Endodermal cell (in vitro differentiated cells): Measurements from ENCODE around the gene SLC25A31. TPM values are rescaled to one million over a fixed set of nuclear protein-coding genes. Genes with fewer than 3 reads are reported as not detected.

Experiments used
- DNase-seq: peaks from one replicate; pipeline ENCODE4 v3.0.0-alpha.2; 2017
- H3K27ac ChIP-seq: 2 replicates; pipeline ENCODE4 v1.5.1; 2013; ENCODE audit warnings: mild to moderate bottlenecking, low read depth, low read length, moderate library complexity
- H3K27me3 ChIP-seq: 2 replicates; pipeline ENCODE4 v1.6.1; 2013; ENCODE audit warnings: mild to moderate bottlenecking, low read length, moderate library complexity; ENCODE audit not compliant: insufficient read depth, control insufficient read depth, poor library complexity, severe bottlenecking
- H3K36me3 ChIP-seq: 2 replicates; pipeline ENCODE4 v1.7.0; 2013; ENCODE audit warnings: mild to moderate bottlenecking, low read length, moderate library complexity; ENCODE audit not compliant: control insufficient read depth, insufficient read depth
- H3K4me1 ChIP-seq: one replicate; pipeline ENCODE4 v1.7.0; 2013; ENCODE audit warnings: low read length; ENCODE audit not compliant: control insufficient read depth, insufficient read depth
- H3K4me3 ChIP-seq: 2 replicates; pipeline ENCODE4 v1.5.1; 2013; ENCODE audit warnings: mild to moderate bottlenecking, low read length, moderate library complexity
- H3K9ac ChIP-seq: 2 replicates; pipeline ENCODE4 v1.6.1; 2013; ENCODE audit warnings: mild to moderate bottlenecking, low read length, moderate library complexity; ENCODE audit not compliant: poor library complexity, severe bottlenecking; ENCODE audit errors: extremely low read depth
- H3K9me3 ChIP-seq: 2 replicates; pipeline ENCODE4 v1.6.1; 2013; ENCODE audit warnings: mild to moderate bottlenecking, low read length, moderate library complexity; ENCODE audit not compliant: control insufficient read depth
- H3K27ac Mint-ChIP-seq: 2 replicates; pipeline ENCODE4 v1.8.0; 2020; ENCODE audit warnings: mixed read lengths
- H3K27me3 Mint-ChIP-seq: 2 replicates; pipeline ENCODE4 v1.8.0; 2021; ENCODE audit warnings: mild to moderate bottlenecking, mixed read lengths; ENCODE audit not compliant: insufficient read depth
- H3K36me3 Mint-ChIP-seq: 2 replicates; pipeline ENCODE4 v1.8.0; 2020; ENCODE audit warnings: low read depth, mixed read lengths
- H3K4me1 Mint-ChIP-seq: 2 replicates; pipeline ENCODE4 v1.8.0; 2020; ENCODE audit warnings: mixed read lengths
- H3K4me3 Mint-ChIP-seq: 2 replicates; pipeline ENCODE4 v1.8.0; 2020; ENCODE audit warnings: mild to moderate bottlenecking, moderate library complexity, mixed read lengths
- H3K9me3 Mint-ChIP-seq: 2 replicates; pipeline ENCODE4 v1.8.0; 2020; ENCODE audit warnings: mild to moderate bottlenecking, mixed read lengths
- WGBS, 2 experiments: methylation state at CpG; one replicate each; pipeline versions ENCODE4 v1.1.5 to v1.1.7; 2013; ENCODE audit warnings: missing lambda C conversion rate in 2 of 2, mixed read lengths in 1 of 2; ENCODE audit not compliant: insufficient coverage in 1 of 2, insufficient read length in 1 of 2; 5-methylcytosine and 5-hydroxymethylcytosine counted together
- total RNA-seq, 2 donors: library from RNA; stranded (reverse); fragmentation: NEBNext Ultra II Directional in 1 of 2; extraction: Animal tissue kit (Norgen Biotek cat#: 25700) in 1 of 2; gene quantifications; 2 replicates in 1 of 2; 3 replicates in 1 of 2; pipeline ENCODE4 v1.2.1, GENCODE V29; 2021
- TF ChIP-seq, protein P1 (sequence below): fragments of 200-600 bp; sonication (generic); conservative IDR thresholded peaks from 2 replicates; pipeline ENCODE4 v1.5.0; 2021; ENCODE audit warnings: antibody characterized with exemption, mild to moderate bottlenecking

SLC25A31 gene
- total RNA-seq, 2 donors from 2014 or later = not detected

DNA sequence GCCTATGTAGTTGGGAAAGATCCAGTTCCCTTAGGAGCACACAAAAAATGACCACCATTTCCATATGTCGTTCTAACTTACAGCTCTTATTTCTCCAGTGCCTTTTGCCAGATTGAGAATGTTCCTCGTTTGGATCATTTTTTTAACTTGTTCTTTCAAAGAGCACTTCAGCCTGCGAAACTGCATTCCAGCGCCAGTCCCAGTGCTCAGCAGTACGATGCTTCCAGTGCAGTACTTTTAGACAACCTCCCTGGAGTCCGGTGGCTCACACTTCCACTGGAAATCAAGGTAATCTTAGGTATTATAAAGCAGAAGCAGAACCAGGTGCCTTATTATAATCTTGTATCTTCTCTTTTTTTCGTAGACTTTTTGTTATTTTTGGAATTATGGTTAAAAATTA lies 42.6 kb upstream of the SLC25A31 start:
- 90 to 98% methylated on average over 6 to 7 of the region's 7 CpGs for WGBS, 2 experiments
- peak overlapping the region; percentile 69 for H3K27ac Mint-ChIP-seq
- no peak overlapping the region for H3K4me3 ChIP-seq
- H3K27me3 ChIP-seq = no peaks in the 10 kb centered on the region
- H3K4me1 ChIP-seq = no peaks in the 10 kb centered on the region
- peaks cover 44% of the 10 kb centered on the region for H3K36me3 Mint-ChIP-seq
- no peaks in the 10 kb centered on the region for H3K27me3 Mint-ChIP-seq
- H3K4me3 Mint-ChIP-seq = no peak overlapping the region
- H3K9me3 ChIP-seq = no peaks in the 10 kb centered on the region
- H3K9ac ChIP-seq = no peak overlapping the region
- TF ChIP-seq, protein P1, sequence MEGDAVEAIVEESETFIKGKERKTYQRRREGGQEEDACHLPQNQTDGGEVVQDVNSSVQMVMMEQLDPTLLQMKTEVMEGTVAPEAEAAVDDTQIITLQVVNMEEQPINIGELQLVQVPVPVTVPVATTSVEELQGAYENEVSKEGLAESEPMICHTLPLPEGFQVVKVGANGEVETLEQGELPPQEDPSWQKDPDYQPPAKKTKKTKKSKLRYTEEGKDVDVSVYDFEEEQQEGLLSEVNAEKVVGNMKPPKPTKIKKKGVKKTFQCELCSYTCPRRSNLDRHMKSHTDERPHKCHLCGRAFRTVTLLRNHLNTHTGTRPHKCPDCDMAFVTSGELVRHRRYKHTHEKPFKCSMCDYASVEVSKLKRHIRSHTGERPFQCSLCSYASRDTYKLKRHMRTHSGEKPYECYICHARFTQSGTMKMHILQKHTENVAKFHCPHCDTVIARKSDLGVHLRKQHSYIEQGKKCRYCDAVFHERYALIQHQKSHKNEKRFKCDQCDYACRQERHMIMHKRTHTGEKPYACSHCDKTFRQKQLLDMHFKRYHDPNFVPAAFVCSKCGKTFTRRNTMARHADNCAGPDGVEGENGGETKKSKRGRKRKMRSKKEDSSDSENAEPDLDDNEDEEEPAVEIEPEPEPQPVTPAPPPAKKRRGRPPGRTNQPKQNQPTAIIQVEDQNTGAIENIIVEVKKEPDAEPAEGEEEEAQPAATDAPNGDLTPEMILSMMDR = no peak
- peaks cover 29% of the 10 kb centered on the region for H3K36me3 ChIP-seq
- H3K27ac ChIP-seq = no peak overlapping the region
- DNase-seq = no peak
- H3K4me1 Mint-ChIP-seq = no peaks in the 10 kb centered on the region
- H3K9me3 Mint-ChIP-seq = no peaks in the 10 kb centered on the region

DNA sequence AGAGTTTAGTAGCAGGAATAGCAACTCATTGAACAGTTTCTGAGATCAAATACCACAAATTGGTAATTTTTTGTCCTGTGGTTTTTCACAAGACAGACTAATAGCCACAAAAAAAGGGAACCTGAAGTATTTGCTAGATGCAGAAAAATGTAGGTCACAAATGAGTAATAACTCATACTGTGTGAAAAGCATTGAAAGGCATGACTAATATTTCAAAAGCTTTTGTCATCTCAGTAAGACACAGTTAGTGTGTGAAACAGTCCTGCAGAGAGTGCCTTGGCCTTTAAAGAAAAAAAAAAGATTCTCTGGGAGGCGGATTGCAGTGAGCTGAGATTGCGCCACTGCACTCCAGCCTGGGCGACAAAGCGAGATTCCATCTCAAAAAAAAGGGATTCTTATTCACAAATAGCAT lies 31.4 kb upstream of the SLC25A31 start:
- H3K4me1 Mint-ChIP-seq = no peaks in the 10 kb centered on the region
- H3K27me3 Mint-ChIP-seq = no peaks in the 10 kb centered on the region
- no peak overlapping the region for H3K9ac ChIP-seq
- peak overlapping the region; percentile 84 for H3K27ac ChIP-seq
- H3K27ac Mint-ChIP-seq = no peak overlapping the region
- H3K4me1 ChIP-seq = no peaks in the 10 kb centered on the region
- H3K36me3 Mint-ChIP-seq = peaks cover 17% of the 10 kb centered on the region
- H3K36me3 ChIP-seq = peaks cover 22% of the 10 kb centered on the region
- no peak overlapping the region for H3K4me3 Mint-ChIP-seq
- TF ChIP-seq, protein P1 = no peak
- H3K4me3 ChIP-seq = no peak overlapping the region
- H3K9me3 Mint-ChIP-seq = peaks cover 4% of the 10 kb centered on the region
- WGBS, 2 experiments = 96% methylated on average over 4 of the region's 4 CpGs; no CpG with 5 or more reads in 1 of the 2 experiments
- H3K9me3 ChIP-seq = peaks cover 6% of the 10 kb centered on the region
- H3K27me3 ChIP-seq = no peaks in the 10 kb centered on the region
- DNase-seq = no peak

DNA sequence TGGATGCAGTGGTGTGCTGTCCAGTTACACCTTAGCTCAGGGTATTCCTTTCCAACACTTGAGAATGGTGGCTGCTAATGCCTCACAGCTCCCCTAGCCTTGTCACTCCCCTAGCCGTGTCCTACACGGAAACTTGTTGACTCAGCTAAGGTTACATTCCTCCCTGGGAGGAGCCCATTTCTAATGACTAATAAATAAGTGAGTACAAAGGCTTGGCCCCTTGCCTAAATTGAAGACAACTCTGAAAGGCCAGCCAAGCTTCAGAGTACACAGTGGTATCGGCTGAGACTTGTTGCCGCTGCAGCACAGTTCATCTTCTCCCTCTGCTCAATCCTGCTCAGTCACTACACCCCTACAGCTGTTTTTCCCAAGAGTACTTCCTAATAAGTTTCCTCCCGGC lies 21.2 kb upstream of the SLC25A31 start:
- TF ChIP-seq, protein P1 = no peak
- no peak overlapping the region for H3K9ac ChIP-seq

More for the DNA sequence above, 21.2 kb upstream of the SLC25A31 start:
- peak overlapping the region; percentile 56 for H3K27ac Mint-ChIP-seq
- no peaks in the 10 kb centered on the region for H3K4me1 Mint-ChIP-seq
- peaks cover 51% of the 10 kb centered on the region for H3K36me3 Mint-ChIP-seq
- WGBS, 2 experiments = 88 to 92% methylated on average over 2 to 5 of the region's 5 CpGs
- Histone ChIP-seq H3K4me1 (no peaks in the 10 kb centered on the region), H3K27me3 (no peaks in the 10 kb centered on the region), H3K27ac (no peak overlapping the region), H3K36me3 (peaks cover 62% of the 10 kb centered on the region), H3K4me3 (no peak overlapping the region), H3K9me3 (peaks cover 13% of the 10 kb centered on the region)
- no peak for DNase-seq
- H3K4me3 Mint-ChIP-seq = no peak overlapping the region
- peaks cover 9% of the 10 kb centered on the region for H3K9me3 Mint-ChIP-seq
- no peaks in the 10 kb centered on the region for H3K27me3 Mint-ChIP-seq
